T-helper 2 cell treated with Interferon-gamma antibody and Interleukin-4, amounts not matched to agents 5 μg/mL and 100 μg/mL, for 36 hours (primary cell): Measurements from ENCODE around the gene BMP7.
"Not testable (repeated sequence)": the region's sequence is repeated elsewhere in the genome, so short reads cannot be mapped to it uniquely, and the experiment has no call there.

Experiments
- DNase-seq: peaks from one replicate; pipeline ENCODE4 v3.0.0; 2021; ENCODE audit warnings: low spot score
- H3K27ac Mint-ChIP-seq: one replicate; pipeline ENCODE4 v1.8.0; 2021; ENCODE audit warnings: mild to moderate bottlenecking, mixed read lengths
- H3K27me3 Mint-ChIP-seq: one replicate; pipeline ENCODE4 v1.8.0; 2021; ENCODE audit warnings: low read depth, mixed read lengths
- H3K36me3 Mint-ChIP-seq: one replicate; pipeline ENCODE4 v1.8.0; 2021; ENCODE audit warnings: low read depth, mixed read lengths
- H3K4me1 Mint-ChIP-seq: one replicate; pipeline ENCODE4 v1.8.0; 2021; ENCODE audit warnings: low read depth, mixed read lengths
- H3K4me3 Mint-ChIP-seq: one replicate; pipeline ENCODE4 v1.8.0; 2022; ENCODE audit warnings: mild to moderate bottlenecking, moderate library complexity, mixed read lengths
- H3K9me3 Mint-ChIP-seq: one replicate; pipeline ENCODE4 v1.8.0; 2021; ENCODE audit warnings: mixed read lengths

BMP7 gene

DNA sequence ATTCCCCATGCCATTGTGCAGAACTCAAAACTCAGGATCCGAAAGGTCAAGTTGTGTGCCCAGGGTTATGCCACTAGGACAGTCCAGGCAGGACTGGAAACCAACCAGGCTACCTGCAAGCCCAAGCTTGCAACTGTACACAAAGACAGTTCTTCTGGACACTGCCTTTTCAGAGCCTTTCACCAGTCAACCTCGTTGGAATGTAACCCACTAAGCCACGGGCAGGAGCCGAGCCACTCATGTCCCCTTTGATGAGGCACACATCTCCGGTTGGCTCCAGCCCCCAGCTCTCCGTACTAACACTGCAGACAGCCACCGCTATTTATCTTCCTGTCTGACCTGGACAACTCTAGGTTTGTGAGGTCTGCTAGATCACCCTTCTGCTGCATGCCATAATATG lies 62.5 kb downstream of the BMP7 start:
- Mint-ChIP-seq H3K36me3 (no peaks in the 10 kb centered on the region), H3K4me3 (no peak overlapping the region), H3K27me3 (no peaks in the 10 kb centered on the region)

DNA sequence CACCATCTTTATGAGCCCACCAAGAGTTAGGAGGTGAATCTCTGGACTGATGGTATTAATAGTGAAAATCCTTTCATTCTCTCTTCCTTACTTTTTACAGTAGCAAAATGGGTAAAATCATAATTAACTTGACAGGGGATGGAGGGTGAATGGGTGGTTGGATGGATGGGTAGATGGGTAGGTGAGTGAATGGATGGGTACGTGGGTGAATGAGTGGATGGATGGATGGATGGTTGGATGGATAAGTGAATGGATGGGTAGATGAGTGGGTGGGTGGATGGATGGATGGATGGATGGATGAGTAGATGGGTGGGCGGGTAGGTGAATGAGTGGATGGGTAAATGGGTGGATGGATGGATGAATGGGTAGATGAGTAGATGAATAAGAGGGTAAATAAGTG lies 63.2 kb downstream of the BMP7 start:
- Mint-ChIP-seq H3K27me3 (no peaks in the 10 kb centered on the region), H3K4me3 (no peak overlapping the region), H3K36me3 (no peaks in the 10 kb centered on the region), H3K9me3 (peaks cover 5% of the 10 kb centered on the region), H3K4me1 (no peaks in the 10 kb centered on the region), H3K27ac (no peak overlapping the region)
- DNase-seq, result no peak

More for the DNA sequence above, 62.5 kb downstream of the BMP7 start:
- H3K27ac Mint-ChIP-seq, result no peak overlapping the region
- no peaks in the 10 kb centered on the region for H3K4me1 Mint-ChIP-seq
- DNase-seq, result no peak
- H3K9me3 Mint-ChIP-seq, result peaks cover 5% of the 10 kb centered on the region

DNA sequence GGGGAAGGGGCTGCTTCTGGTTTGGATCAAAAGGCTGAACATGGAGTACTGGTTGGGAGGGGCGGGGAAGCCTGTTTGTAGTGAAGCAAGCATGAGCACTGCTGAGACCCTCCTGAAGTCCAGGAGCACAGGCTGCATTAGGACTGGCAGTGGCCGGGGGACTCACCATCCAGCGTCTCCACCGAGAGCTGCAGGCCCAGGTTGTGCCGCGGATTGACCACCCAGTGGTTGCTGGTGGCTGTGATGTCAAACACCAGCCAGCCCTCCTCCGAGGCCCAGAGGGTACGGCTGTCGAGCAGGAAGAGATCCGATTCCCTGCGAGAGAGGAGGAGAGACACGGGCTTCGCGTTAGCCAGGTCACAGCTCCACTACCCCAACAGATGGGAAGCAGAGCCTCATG lies 64.1 kb downstream of the BMP7 start:
- no peaks in the 10 kb centered on the region for H3K4me1 Mint-ChIP-seq
- H3K36me3 Mint-ChIP-seq, result no peaks in the 10 kb centered on the region
- H3K27ac Mint-ChIP-seq, result no peak overlapping the region
- H3K27me3 Mint-ChIP-seq, result no peaks in the 10 kb centered on the region
- DNase-seq, result no peak
- H3K9me3 Mint-ChIP-seq, result peaks cover 5% of the 10 kb centered on the region
- no peak overlapping the region for H3K4me3 Mint-ChIP-seq

DNA sequence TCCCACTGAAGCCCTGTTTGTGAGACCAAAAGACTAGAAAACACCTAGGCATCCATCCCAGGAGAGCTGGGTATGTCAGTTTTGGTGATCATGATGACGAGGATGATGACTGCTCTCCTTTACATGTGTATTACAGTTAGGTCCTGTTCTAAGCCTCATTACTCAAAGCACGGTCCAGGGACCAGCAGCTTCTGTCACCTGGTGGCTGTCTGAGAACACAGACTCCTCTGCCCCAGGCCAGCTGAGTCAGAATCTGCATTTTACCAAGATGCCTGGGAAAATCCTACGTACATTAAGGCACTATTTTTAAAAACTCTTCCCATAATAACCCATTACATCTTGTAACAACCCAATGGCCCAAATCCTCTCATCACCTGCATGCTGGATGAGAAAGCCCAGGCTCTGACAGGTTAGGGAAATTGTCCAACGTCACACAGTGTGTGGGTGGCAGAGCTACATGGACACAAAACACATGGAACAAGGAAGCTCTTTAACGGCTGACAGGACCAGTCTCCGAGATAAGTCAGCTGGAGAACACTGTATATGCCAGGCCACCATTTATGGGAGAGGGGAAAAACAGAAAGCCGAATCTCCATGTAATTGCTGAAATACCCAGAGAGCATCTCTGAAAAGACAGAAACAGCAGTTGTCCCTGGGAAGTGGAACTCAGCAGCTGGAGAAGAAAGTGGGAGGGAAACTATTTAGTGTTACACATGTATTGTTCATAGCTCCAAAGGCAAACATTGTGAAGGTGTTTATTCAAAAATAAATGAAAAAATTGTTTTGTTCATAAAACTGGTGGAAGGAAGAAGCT lies 65.4 kb downstream of the BMP7 start:
- no peak overlapping the region for H3K27ac Mint-ChIP-seq
- DNase-seq, result no peak
- no peak overlapping the region for H3K4me3 Mint-ChIP-seq

DNA sequence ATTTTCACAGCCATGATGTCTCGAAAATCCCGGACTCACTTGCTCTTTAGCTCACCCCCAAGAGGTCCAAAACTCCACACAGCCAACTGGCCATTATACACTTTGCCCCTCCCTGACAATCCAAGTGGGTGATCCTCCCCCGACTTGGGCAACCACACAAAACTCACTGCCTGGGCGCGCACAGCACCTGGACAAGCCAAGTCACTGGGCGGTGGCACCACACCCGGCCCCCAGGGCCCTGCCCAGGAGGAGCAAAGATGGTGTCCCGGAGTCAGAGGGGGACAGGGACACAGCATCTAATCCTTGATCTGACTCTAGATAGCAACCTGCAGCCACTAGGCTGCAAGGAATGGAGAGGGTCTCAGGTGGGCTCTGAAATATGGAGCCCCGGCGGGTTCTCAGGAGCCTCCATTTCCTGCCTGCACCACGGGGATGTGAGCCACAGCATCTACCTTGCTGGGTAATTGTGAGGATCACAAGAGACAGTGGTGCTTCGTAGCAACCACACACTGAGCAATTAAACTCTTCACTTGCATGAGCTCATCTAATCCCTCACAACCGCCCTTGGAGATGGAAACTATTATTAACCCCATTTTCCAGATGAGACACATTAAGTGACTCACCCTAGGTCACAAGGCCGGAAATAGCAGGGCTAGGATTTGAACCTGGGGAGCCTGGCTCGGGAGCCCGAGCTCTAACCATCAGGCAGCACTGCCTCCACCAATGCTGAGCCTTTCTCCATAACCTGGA lies 66.6 kb downstream of the BMP7 start:
- H3K4me3 Mint-ChIP-seq, result no peak overlapping the region
- H3K9me3 Mint-ChIP-seq, result no peaks in the 10 kb centered on the region
- no peak for DNase-seq
- H3K27me3 Mint-ChIP-seq, result no peaks in the 10 kb centered on the region
- no peaks in the 10 kb centered on the region for H3K36me3 Mint-ChIP-seq
- H3K27ac Mint-ChIP-seq, result no peak overlapping the region
- H3K4me1 Mint-ChIP-seq, result no peaks in the 10 kb centered on the region

More for the DNA sequence above, 65.4 kb downstream of the BMP7 start:
- no peaks in the 10 kb centered on the region for H3K9me3 Mint-ChIP-seq
- no peaks in the 10 kb centered on the region for H3K27me3 Mint-ChIP-seq
- no peaks in the 10 kb centered on the region for H3K4me1 Mint-ChIP-seq
- no peaks in the 10 kb centered on the region for H3K36me3 Mint-ChIP-seq

DNA sequence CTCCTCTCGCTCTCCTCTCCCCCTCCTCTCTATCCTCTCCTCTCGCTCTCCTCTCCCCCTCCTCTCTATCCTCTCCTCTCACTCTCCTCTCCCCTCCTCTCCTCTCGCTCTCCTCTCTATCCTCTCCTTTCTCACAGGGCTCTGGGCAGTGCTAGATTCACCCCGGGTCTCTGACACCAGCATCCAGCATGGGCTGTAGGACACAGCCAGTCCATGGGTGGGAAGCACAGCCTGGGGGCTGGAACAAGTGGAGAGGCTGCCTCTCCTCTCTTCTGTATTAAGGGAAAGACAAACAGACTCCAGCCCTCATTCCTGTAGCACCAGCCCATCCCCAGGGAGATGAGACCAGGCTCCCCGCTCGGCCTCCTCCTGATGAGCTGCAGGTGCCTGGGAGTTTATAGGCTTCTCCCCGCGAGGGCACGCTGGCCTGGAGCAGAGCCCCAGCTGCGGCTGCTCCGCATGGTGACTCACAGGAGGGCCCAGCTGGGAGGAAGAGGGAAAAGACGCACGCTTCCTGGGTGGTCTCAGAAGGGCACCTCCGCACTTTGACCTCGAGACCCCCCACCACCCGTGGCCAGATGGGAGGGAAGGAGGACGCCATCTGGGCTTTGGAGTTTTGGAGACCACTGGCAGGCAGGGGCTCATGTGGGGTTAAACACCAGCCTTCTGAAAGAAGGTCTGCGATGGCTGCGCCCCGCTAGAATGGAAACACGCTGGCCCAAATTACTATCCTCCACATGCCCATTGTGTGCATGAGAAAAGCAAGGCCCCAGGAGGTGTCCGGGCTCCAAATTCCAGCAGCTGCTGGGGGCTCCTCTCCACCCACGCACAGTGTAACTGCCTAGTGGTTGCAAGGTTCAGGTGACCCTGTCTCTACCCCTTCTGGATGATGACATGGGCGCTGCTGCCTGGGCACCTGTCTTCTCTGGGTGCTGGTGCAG lies 68.0 kb downstream of the BMP7 start:
- Mint-ChIP-seq H3K9me3 (no peaks in the 10 kb centered on the region), H3K4me3 (no peak overlapping the region), H3K27me3 (no peaks in the 10 kb centered on the region), H3K27ac (no peak overlapping the region), H3K36me3 (no peaks in the 10 kb centered on the region), H3K4me1 (no peaks in the 10 kb centered on the region)
- no peak for DNase-seq

DNA sequence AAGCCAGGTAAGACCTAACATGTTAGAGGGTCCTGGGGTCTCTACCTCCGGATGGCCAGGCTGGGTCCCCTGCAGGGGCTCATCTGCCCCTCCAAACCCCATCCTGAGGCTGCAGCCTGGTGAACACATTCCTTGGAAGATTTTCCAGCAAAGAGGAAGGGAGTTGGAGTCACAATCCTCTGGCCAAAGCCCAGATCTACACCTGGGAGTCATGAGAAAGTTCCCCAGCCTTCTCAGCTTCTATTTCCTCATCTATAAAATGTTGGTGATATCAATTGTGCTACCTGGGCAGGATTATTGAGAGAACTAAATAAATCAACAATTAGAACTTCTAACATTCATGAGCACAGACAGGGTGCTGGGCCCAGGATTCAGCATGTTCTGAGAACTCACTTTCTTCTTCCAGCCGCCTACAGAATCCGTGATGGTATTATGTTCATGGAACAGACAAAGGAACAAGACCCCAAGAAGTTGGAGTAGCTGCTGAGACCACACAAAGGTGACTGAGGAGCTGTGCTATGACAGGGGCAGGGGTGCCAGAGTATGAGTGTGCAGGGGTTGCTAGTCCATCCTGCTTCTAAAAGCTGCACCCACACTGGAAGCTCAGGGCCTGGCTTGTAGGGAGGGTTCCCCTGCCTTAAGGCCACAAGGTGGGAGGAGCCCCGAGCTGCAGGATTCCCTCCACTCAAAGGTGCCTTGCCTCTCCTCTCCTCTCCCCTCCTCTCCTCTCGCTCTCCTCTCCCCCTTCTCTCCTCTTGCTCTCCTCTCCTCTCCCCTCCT lies 68.9 kb downstream of the BMP7 start:
- Mint-ChIP-seq H3K4me3 (no peak overlapping the region), H3K4me1 (no peaks in the 10 kb centered on the region), H3K36me3 (no peaks in the 10 kb centered on the region), H3K27me3 (no peaks in the 10 kb centered on the region), H3K9me3 (no peaks in the 10 kb centered on the region), H3K27ac (no peak overlapping the region)
- DNase-seq, result no peak

DNA sequence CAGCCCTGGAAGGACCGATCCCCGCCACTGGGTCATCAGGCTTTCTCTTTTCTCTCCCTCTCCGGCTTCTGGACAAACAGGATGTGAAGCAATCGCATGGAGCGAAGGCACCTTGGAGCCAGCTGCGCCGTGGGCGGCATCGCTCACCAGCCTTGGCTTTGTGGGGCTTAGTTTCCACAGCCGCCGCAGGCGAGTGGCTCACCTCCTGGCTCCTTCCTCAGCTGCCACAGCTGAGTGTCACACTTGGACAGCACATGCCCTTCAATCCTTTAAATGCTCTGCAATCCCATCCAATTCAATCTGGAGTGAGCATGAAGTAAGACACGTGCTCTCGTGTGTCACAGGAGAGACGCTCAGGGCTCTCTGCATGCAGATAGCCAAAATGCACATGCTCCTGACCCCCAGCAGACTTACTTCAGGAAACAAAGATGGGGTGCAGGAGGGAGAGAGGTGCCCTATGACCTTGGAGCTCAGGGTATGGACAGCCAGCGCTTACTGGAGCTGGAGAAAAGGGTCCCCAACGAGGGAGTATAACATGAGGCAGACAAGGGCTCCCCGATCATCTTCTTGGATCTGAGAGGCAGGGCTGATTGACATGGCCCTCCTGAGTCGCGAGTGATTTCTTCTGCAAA lies 70.9 kb downstream of the BMP7 start:
- Mint-ChIP-seq H3K4me1 (no peaks in the 10 kb centered on the region), H3K27ac (no peak overlapping the region), H3K9me3 (no peaks in the 10 kb centered on the region), H3K27me3 (no peaks in the 10 kb centered on the region), H3K4me3 (no peak overlapping the region), H3K36me3 (no peaks in the 10 kb centered on the region)
- DNase-seq, result no peak

DNA sequence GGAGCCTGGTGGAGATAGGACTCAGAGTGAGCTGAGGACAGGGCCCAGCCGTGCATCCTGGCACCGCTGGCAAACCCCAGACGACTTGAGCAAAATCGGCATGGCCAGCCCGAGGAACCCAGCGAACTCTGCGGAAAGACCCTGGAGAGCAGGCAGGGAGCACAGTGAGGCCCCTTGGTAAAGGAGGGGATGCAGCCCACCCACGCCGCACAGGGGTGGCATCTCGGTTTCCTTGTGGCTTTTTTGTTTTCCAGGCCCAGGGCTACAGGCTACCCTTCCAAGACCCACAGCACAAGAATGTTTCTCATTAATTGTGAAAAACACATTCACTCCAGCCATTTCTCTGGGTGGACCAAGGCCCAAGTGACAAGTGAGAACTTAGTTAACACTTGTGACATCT lies 71.4 kb downstream of the BMP7 start:
- no peak for DNase-seq
- Mint-ChIP-seq H3K36me3 (no peaks in the 10 kb centered on the region), H3K9me3 (no peaks in the 10 kb centered on the region), H3K27me3 (no peaks in the 10 kb centered on the region), H3K4me3 (no peak overlapping the region), H3K27ac (no peak overlapping the region), H3K4me1 (no peaks in the 10 kb centered on the region)

DNA sequence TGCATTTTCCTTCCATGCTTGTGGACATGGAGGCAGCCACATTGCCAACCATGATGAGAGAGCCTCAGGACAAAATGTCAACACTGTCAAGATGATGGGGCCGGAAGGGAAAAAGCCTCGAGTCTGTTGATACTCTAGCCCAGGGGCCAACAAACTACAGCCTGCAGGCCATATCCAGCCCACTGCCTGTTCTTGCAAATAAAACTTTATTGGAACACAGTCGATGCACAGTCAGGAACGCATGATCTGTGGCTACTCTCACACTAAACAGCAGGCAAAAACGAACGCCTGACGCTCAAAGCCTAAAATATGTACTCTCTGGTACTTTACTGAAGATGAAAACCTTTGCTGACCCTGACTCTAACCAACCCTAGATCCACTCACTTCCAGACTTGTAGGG lies 72.3 kb downstream of the BMP7 start:
- H3K36me3 Mint-ChIP-seq, result no peaks in the 10 kb centered on the region
- no peaks in the 10 kb centered on the region for H3K4me1 Mint-ChIP-seq
- no peaks in the 10 kb centered on the region for H3K9me3 Mint-ChIP-seq
- H3K27me3 Mint-ChIP-seq, result no peaks in the 10 kb centered on the region
- H3K27ac Mint-ChIP-seq, result no peak overlapping the region
- no peak overlapping the region for H3K4me3 Mint-ChIP-seq
- no peak for DNase-seq

DNA sequence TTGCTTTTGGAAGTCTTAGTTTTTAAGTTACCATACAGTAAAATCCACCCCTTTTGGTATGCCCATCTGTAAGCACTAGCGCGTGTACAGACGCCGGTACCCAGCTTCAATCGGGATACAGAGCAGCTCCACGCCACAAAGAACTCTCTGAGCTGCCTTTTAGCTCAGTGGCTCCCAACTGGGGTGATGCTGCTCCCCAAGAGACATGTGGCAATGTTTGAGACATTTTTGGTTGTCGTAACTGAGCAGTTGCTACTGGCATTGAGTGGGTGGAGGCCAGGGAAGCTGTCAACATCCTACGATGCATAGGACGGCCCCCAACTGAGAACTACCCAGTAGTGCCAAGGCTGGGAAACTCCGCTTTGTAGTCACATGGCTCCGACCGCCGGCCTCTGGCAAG lies 73.3 kb downstream of the BMP7 start:
- Mint-ChIP-seq H3K27ac (no peak overlapping the region), H3K27me3 (no peaks in the 10 kb centered on the region), H3K4me1 (no peaks in the 10 kb centered on the region), H3K9me3 (no peaks in the 10 kb centered on the region), H3K36me3 (no peaks in the 10 kb centered on the region), H3K4me3 (no peak overlapping the region)
- no peak for DNase-seq

DNA sequence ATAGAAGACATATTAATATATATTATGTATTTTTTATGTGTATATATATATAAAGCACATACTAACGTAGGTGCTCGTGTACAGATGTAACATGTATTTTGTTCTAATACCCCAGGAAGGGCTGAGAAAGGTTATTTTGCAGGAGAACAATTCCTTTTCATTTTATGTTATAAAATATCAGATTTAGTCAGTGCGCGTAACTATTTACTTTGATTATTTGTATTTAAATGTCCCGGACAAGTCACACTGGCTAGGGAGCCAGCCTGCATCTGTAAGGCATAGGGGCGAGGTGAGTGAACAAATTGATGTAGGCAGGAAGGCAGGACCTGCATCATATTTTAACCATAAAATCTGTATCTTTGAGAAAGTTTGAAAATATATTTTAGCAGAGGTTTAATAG lies 74.1 kb downstream of the BMP7 start:
- H3K9me3 Mint-ChIP-seq, result no peaks in the 10 kb centered on the region
- H3K36me3 Mint-ChIP-seq, result no peaks in the 10 kb centered on the region
- H3K27ac Mint-ChIP-seq, result no peak overlapping the region
- no peak overlapping the region for H3K4me3 Mint-ChIP-seq
- no peaks in the 10 kb centered on the region for H3K27me3 Mint-ChIP-seq
- no peak for DNase-seq
- H3K4me1 Mint-ChIP-seq, result no peaks in the 10 kb centered on the region

DNA sequence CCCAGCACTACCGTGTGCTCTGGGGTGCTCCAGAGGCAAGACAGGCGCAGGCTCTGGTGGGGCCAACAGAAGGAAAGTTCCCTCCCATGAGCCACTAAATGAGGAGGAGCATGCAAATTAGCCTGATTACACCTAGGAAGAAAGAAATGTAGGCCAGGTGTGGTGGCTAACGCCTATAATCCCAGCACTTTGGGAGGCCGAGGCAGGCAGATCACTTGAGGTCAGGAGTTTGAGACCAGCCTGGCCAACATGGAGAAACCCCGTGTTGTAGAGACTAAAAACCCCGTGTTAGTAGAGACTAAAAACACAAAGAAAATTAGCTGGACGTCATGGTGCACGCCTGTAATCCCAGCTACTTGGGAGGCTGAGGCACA lies 75.2 kb downstream of the BMP7 start:
- not testable (repeated sequence) for H3K36me3 Mint-ChIP-seq, H3K27me3 Mint-ChIP-seq, DNase-seq, H3K9me3 Mint-ChIP-seq, H3K4me1 Mint-ChIP-seq, H3K27ac Mint-ChIP-seq, H3K4me3 Mint-ChIP-seq
